OCI-LY3 (cell line): ENCODE measurements around the gene PPP4R1.

Experiments used
- EZH2phosphoT487 ChIP-seq: fragments of 200-600 bp; shearing (Covaris generic); IDR thresholded peaks from 2 replicates; pipeline ENCODE4 v1.6.1; 2018; ENCODE audit warnings: antibody characterized with exemption, mixed run types, low read depth
- TF ChIP-seq, protein P1 (sequence below): fragments of 200-600, 300-600 bp; sonication (generic); IDR thresholded peaks from 2 replicates; pipeline ENCODE4 v1.5.1; 2014; ENCODE audit warnings: antibody characterized with exemption, low read length, low read depth

DNA sequence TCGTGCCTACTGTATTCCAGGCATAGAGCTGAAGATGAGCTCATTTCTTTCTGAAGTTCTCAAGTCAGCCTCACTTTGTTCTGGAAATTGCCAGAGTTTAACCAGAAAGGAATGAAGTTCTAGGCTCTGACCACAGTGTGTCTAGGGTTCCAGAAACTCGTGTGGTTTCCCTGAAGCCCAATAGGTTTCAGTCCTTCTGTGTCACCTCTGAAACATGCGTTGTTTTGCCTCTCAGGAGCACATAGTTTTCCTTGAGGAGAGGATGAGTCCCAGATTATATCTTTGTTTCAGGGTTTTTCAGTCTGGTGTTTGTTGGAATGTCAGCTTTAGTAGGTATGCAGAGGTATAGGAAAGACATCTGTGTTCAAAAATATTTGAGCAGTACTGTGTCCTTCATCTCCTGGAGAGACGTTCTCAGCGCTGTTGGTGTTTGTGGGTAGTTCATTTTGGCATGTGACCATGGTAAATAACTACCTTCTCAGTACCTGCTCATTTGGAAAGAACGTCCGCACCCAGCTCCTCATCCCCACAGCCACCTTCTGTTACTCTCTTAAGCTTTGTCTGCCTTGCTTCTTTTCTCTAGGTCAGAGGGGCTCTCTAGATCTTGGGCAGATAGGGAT is 82.5 kb downstream of the PPP4R1 start:
- TF ChIP-seq EZH2phosphoT487: no peak
- TF ChIP-seq, protein P1, sequence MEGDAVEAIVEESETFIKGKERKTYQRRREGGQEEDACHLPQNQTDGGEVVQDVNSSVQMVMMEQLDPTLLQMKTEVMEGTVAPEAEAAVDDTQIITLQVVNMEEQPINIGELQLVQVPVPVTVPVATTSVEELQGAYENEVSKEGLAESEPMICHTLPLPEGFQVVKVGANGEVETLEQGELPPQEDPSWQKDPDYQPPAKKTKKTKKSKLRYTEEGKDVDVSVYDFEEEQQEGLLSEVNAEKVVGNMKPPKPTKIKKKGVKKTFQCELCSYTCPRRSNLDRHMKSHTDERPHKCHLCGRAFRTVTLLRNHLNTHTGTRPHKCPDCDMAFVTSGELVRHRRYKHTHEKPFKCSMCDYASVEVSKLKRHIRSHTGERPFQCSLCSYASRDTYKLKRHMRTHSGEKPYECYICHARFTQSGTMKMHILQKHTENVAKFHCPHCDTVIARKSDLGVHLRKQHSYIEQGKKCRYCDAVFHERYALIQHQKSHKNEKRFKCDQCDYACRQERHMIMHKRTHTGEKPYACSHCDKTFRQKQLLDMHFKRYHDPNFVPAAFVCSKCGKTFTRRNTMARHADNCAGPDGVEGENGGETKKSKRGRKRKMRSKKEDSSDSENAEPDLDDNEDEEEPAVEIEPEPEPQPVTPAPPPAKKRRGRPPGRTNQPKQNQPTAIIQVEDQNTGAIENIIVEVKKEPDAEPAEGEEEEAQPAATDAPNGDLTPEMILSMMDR: no peak
